Lung (tissue), 12 donors: ENCODE measurements around the gene VEGFC. TPM values are rescaled to one million over a fixed set of nuclear protein-coding genes. Genes with fewer than 3 reads are reported as not detected.

Experiments used
- ATAC-seq: fragments of 200-7000 bp; cut with Tn5 transposase; one replicate; pipeline ENCODE4 v1.9.1; 2020; ENCODE audit warnings: moderate number of reproducible peaks; ENCODE audit not compliant: insufficient read depth, low FRiP score
- DNase-seq, 3 donors: peaks; one replicate each; pipeline ENCODE4 v3.0.0-alpha.2; 2013 to 2017
- H3K27ac ChIP-seq, 2 donors: one replicate each; pipeline ENCODE4 v1.5.1; 2013; ENCODE audit warnings: mild to moderate bottlenecking in 2 of 2, moderate library complexity in 2 of 2, control low read depth in 1 of 2, inconsistent platforms in 1 of 2, low read depth in 1 of 2, low read length in 1 of 2
- H3K27me3 ChIP-seq, 3 donors: one replicate each; pipeline ENCODE4 v1.5.1; 2013; ENCODE audit warnings: low read length in 2 of 3; ENCODE audit not compliant: control insufficient read depth in 3 of 3, insufficient read depth in 3 of 3
- H3K36me3 ChIP-seq, 4 donors: one replicate each; pipeline ENCODE4 v1.5.1; 2013; ENCODE audit warnings: low read length in 4 of 4, mild to moderate bottlenecking in 1 of 4, moderate library complexity in 1 of 4; ENCODE audit not compliant: control insufficient read depth in 4 of 4, insufficient read depth in 4 of 4
- H3K4me1 ChIP-seq, 5 donors: one replicate each; pipeline ENCODE4 v1.5.1; 2013; ENCODE audit warnings: low read length in 5 of 5, mild to moderate bottlenecking in 2 of 5, moderate library complexity in 1 of 5; ENCODE audit not compliant: control insufficient read depth in 5 of 5, insufficient read depth in 5 of 5
- H3K4me3 ChIP-seq: one replicate; pipeline ENCODE4 v1.5.1; 2013; ENCODE audit warnings: mild to moderate bottlenecking, control low read depth, moderate library complexity
- H3K9ac ChIP-seq, 2 donors: one replicate each; pipeline ENCODE4 v1.5.1; 2013; ENCODE audit warnings: low read length in 2 of 2, control low read depth in 1 of 2; ENCODE audit not compliant: insufficient read depth in 1 of 2
- H3K9me3 ChIP-seq, 4 donors: one replicate each; pipeline ENCODE4 v1.5.1; 2013; ENCODE audit warnings: low read length in 3 of 4, mild to moderate bottlenecking in 1 of 4, moderate library complexity in 1 of 4; ENCODE audit not compliant: control insufficient read depth in 4 of 4, insufficient read depth in 3 of 4
- WGBS, 2 donors: extraction: QIAGEN DNeasy Blood & Tissue Kit; methylation state at CpG; one replicate each; pipeline ENCODE4 v1.1.7; 2013; 5-methylcytosine and 5-hydroxymethylcytosine counted together
- polyA plus RNA-seq, 2 donors: library from polyadenylated mRNA; stranded (reverse); fragments of 200-250 nt; gene quantifications; one replicate each; pipeline ENCODE4 v1.2.1, GENCODE V29; 2013
- total RNA-seq, 2 donors: library from RNA; depleted of rRNA in 1 of 2; stranded (reverse); fragments of >200 nt in 1 of 2; gene quantifications; one replicate each; pipeline ENCODE4 v1.2.1, GENCODE V29; 2014 to 2021
- TF ChIP-seq, protein P1 (sequence below): IDR thresholded peaks from 2 replicates; pipeline ENCODE4 v1.5.1; 2012; ENCODE audit warnings: mild to moderate bottlenecking; ENCODE audit errors: control extremely low read depth, extremely low read depth
- donor health status: control.
- donor health status: control.
- donor health status: Bipolar disorder and iron deficiency.
- donor health status: healthy.
- donor health status: DM: yes; HTN: yes; CAD: no.

Gene VEGFC
- total and polyA plus RNA-seq, 4 donors: 4.4 to 22.5 (median 11.1) TPM

DNA sequence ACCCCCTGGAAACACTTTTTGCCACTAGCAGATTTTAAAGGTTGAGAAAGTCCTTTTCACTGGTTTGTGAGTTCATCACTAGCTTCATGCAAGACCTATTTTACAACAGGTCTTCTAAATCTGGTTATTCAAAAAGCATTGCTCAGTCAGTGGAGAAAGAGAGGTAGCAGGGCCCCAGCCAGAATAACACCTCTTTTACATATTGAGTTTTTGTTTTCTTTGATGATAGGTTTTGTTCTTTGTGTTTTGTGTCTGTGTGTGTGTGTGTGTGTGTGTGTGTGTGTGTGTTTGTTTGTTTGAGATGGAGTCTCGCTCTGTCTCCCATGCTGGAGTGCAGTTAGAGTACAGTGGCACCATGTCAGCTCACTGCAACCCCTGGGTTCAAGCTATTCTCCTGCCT lies 2.7 kb upstream of the VEGFC start:
- WGBS, 2 donors: 89 to 94% methylated on average over 1 of the region's 1 CpG
- Histone ChIP-seq H3K27me3 (no peaks in the 10 kb centered on the region), H3K9ac (no peak overlapping the region), H3K4me3 (no peak overlapping the region), H3K27ac (no peak overlapping the region), H3K36me3 (no peaks in the 10 kb centered on the region), H3K9me3 (peaks cover 0 to 2% (median 0%) of the 10 kb centered on the region in 4 donors), H3K4me1 (peaks cover 0 to 17% (median 3%) of the 10 kb centered on the region in 5 donors)
- TF ChIP-seq, protein P1, sequence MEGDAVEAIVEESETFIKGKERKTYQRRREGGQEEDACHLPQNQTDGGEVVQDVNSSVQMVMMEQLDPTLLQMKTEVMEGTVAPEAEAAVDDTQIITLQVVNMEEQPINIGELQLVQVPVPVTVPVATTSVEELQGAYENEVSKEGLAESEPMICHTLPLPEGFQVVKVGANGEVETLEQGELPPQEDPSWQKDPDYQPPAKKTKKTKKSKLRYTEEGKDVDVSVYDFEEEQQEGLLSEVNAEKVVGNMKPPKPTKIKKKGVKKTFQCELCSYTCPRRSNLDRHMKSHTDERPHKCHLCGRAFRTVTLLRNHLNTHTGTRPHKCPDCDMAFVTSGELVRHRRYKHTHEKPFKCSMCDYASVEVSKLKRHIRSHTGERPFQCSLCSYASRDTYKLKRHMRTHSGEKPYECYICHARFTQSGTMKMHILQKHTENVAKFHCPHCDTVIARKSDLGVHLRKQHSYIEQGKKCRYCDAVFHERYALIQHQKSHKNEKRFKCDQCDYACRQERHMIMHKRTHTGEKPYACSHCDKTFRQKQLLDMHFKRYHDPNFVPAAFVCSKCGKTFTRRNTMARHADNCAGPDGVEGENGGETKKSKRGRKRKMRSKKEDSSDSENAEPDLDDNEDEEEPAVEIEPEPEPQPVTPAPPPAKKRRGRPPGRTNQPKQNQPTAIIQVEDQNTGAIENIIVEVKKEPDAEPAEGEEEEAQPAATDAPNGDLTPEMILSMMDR: no peak
- no peak for ATAC-seq
- DNase-seq: no peak

DNA sequence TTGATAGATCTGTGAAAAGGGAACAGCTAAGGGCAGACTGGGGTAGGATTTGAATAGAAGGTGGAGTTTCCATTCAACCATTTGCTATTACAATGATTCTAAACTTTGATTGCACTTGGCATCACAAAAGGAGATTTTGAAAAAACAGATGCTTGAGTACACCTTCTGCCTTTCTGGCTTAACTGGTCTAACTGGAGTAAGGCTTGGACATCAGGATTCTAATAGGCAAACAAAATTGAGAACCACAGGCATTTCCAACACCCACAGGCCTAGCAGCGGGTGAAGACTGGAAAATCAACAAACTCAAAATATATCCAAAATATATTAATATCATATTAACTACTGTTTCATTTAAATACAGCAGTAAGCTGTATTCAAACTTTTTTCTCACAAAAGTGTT lies 1.9 kb upstream of the VEGFC start:
- H3K4me1 ChIP-seq: peaks cover 0 to 23% (median 5%) of the 10 kb centered on the region in 5 donors
- H3K27ac ChIP-seq: no peak overlapping the region
- no peak overlapping the region for H3K9ac ChIP-seq
- H3K27me3 ChIP-seq: no peaks in the 10 kb centered on the region
- TF ChIP-seq, protein P1: no peak
- peaks cover 0 to 2% (median 0%) of the 10 kb centered on the region in 4 donors for H3K9me3 ChIP-seq
- no peak for ATAC-seq
- no peaks in the 10 kb centered on the region for H3K36me3 ChIP-seq
- WGBS, 2 donors: 80 to 92% methylated on average over 1 of the region's 1 CpG
- peak in 2 of 3 donors; percentile 40 to 61 for DNase-seq
- H3K4me3 ChIP-seq: no peak overlapping the region

GRCh38 chr4:176794151-176794550 lies 1.4 kb upstream of the VEGFC start:
- H3K27ac ChIP-seq: no peak overlapping the region
- TF ChIP-seq, protein P1: no peak
- WGBS, 2 donors: 52 to 76% methylated on average over 4 of the region's 4 CpGs

GRCh38 chr4:176793060-176793605 lies 411 bp upstream of the VEGFC start:
- peak in 1 of 3 donors; percentile 35 for DNase-seq
- H3K4me3 ChIP-seq: no peak overlapping the region
- H3K9me3 ChIP-seq: peaks cover 0 to 2% (median 0%) of the 10 kb centered on the region in 4 donors
- H3K9ac ChIP-seq: no peak overlapping the region
- no peak for ATAC-seq
- TF ChIP-seq, protein P1: no peak
- peaks cover 0 to 26% (median 5%) of the 10 kb centered on the region in 5 donors for H3K4me1 ChIP-seq
- WGBS, 2 donors: 10 to 12% methylated on average over 18 to 24 of the region's 24 CpGs
- no peaks in the 10 kb centered on the region for H3K27me3 ChIP-seq
- H3K36me3 ChIP-seq: no peaks in the 10 kb centered on the region
- peak overlapping the region in 1 of 2 donors; percentile 24 for H3K27ac ChIP-seq

More at GRCh38 chr4:176794151-176794550, 1.4 kb upstream of the VEGFC start:
- Histone ChIP-seq H3K4me3 (no peak overlapping the region), H3K36me3 (no peaks in the 10 kb centered on the region), H3K4me1 (peaks cover 0 to 23% (median 5%) of the 10 kb centered on the region in 5 donors), H3K9ac (no peak overlapping the region), H3K27me3 (no peaks in the 10 kb centered on the region), H3K9me3 (peaks cover 0 to 2% (median 0%) of the 10 kb centered on the region in 4 donors)
- ATAC-seq: peak; percentile 24
- peak in 2 of 3 donors; percentile 57 to 64 for DNase-seq
